Measurements from ENCODE around the gene ACVR1C. TPM values are rescaled to one million over a fixed set of nuclear protein-coding genes. Genes with fewer than 3 reads are reported as not detected.

The ACVR1C gene
- total RNA-seq, 4 donors from 2014 or later: 0.13 to 0.93 (median 0.49) TPM

GRCh38 chr2:157486596-157487270, 141.9 kb downstream of the ACVR1C start:
- 88 to 92% methylated on average over 4 of the region's 4 CpGs for WGBS, 2 donors
- Histone ChIP-seq H3K27me3 (no peaks in the 10 kb centered on the region), H3K4me1 (no peaks in the 10 kb centered on the region), H3K9me3 (no peaks in the 10 kb centered on the region), H3K4me3 (replicated peaks in 1 of 3) (no peak overlapping the region), H3K27ac (no peak overlapping the region), H3K36me3 (no peaks in the 10 kb centered on the region)
- intact Hi-C loops (cut with DNase I): no loop called here
- TF ChIP-seq POLR2A (IDR thresholded peaks at IDR 0.05) (no peak), CTCF (IDR thresholded peaks at IDR 0.05) (no peak)
- no peak for DNase-seq

- TF ChIP-seq CTCF (IDR thresholded peaks at IDR 0.05) (no peak), POLR2A (IDR thresholded peaks at IDR 0.05) (no peak)
- H3K4me1 ChIP-seq: no peaks in the 10 kb centered on the region
- no peaks in the 10 kb centered on the region for H3K9me3 ChIP-seq
- H3K4me3 ChIP-seq (replicated peaks in 1 of 3): no peak overlapping the region
- 86 to 94% methylated on average over 3 of the region's 3 CpGs for WGBS, 2 donors
- peak in 1 of 2 donors; percentile 4 for DNase-seq
- H3K27ac ChIP-seq: no peak overlapping the region
- no peaks in the 10 kb centered on the region for H3K27me3 ChIP-seq
- intact Hi-C loops (cut with DNase I): no loop called here
- no peaks in the 10 kb centered on the region for H3K36me3 ChIP-seq
Measured at GRCh38 chr2:157480182-157480961, 148.3 kb downstream of the ACVR1C start.

GRCh38 chr2:157479081-157480027, 149.3 kb downstream of the ACVR1C start:
- no peaks in the 10 kb centered on the region for H3K27me3 ChIP-seq

GRCh38 chr2:157477919-157478318, 150.7 kb downstream of the ACVR1C start:
- TF ChIP-seq CTCF (IDR thresholded peaks at IDR 0.05) (no peak), POLR2A (IDR thresholded peaks at IDR 0.05) (no peak)
- no peaks in the 10 kb centered on the region for H3K9me3 ChIP-seq
- no peak overlapping the region for H3K4me3 ChIP-seq (replicated peaks in 1 of 3)
- no peaks in the 10 kb centered on the region for H3K27me3 ChIP-seq
- intact Hi-C loops (cut with DNase I): no loop called here
- H3K27ac ChIP-seq: no peak overlapping the region
- DNase-seq: no peak
- H3K4me1 ChIP-seq: no peaks in the 10 kb centered on the region
- H3K36me3 ChIP-seq: no peaks in the 10 kb centered on the region

More at GRCh38 chr2:157479081-157480027, 149.3 kb downstream of the ACVR1C start:
- 79 to 80% methylated on average over 7 of the region's 7 CpGs for WGBS, 2 donors
- intact Hi-C loops (cut with DNase I): no loop called here
- no peaks in the 10 kb centered on the region for H3K4me1 ChIP-seq
- no peak overlapping the region for H3K4me3 ChIP-seq (replicated peaks in 1 of 3)
- no peak for DNase-seq
- H3K36me3 ChIP-seq: no peaks in the 10 kb centered on the region
- no peak overlapping the region for H3K27ac ChIP-seq
- H3K9me3 ChIP-seq: no peaks in the 10 kb centered on the region
- TF ChIP-seq CTCF (IDR thresholded peaks at IDR 0.05) (no peak), POLR2A (IDR thresholded peaks at IDR 0.05) (no peak)

Measured in thyroid gland (tissue), 4 donors.